SKM-1 (cell line): Measurements from ENCODE around the gene DHX16.
A peak's percentile ranks its signal among the peaks of the same experiment; 100 is the strongest.

Source experiments
- DNase-seq: peaks from one replicate; lab custom pipeline; 2025; ENCODE audit not compliant: unreplicated experiment; lab: John Stamatoyannopoulos, UW

DHX16 gene

DNA sequence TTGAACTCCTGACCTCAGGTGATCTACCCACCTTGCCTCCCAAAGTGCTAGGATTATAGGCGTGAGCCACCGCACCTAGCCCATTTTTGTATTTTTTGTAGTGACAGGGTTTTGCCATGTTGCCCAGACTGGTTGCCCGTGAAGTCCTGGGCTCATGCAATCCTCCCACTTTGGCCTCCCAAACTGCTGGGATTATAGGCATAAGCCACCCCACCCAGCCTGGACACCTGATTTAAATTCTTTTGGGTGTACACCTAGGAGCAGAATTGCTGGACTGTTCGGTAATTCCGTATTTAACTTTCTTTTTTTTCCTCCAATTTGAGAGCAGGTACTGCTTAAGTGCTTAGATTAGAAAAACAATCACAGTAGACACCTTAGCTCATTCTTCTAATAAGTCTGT, 23.6 kb upstream of the DHX16 start:
- DNase-seq = no peak

DNA sequence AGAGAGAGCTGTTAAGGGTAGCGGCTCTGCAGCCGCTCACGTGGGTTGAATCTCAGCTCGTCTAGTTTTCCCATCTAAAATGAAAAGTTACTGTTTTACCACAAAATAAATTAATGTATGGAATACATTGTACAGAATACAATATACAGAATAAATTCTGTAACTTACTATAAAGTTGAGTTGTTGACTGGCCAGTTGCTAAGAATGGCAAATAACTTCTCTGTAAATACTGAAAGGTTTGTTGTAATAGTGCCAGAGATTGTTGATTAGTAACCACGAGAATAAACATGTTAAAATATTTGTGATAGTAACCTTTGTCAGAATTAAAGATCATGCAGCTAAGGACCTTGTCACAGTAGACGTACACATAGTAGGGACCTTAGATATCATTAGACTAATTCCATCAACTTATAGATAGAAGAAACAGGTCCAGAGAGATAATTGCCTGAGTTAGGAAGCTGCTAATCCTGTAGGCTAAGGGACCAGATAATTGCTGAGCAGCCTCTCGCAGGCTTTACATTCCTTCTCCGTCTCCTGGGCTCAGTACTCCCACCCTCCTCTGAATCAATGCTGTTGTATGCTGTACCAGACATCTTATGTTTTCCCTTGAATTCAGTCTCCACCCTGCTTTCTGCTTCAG, 18.5 kb upstream of the DHX16 start:
- DNase-seq = no peak

DNA sequence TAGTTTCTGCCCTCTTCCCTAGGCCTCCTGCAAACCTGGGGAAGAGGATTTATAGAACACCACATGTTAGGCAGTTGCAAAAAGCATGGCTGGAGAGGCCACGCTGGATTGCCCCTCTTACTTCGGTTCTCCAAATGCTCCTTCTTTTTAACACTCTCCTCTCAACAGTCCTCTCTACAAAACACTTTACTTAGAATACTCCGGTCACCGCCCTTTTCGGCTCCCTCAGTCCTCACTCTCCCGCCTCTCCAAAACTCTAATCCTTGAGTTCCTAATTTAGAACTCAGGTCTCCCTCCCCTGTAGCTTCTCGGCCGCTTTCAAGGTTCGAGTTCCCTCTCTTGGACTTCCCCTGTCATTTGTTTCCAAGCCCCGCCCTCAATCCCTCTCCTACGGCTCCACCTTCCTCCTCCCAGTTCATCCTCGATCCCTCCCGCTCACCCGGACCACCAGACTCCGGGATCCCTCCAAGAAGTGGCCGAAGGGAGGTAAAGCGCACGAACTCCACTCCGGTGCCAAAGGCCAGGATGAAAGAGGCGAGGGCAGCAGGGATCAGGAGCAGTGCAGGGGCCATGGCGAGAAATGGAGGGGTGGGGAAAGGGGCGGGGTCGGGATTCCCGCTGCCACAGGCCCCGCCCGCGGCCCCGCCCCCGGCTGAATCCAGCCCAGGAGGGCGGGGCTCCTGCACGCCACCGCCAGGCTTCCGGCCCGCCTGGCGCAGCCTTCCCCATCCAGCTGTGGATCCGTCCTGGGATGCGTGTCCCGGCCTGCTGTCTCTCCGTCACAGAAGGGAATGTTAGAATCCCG, 17.8 kb upstream of the DHX16 start, which contains the start of gene NRM:
Gene NRM (minus strand): TSS at position 582 of the 805 bp plus-strand sequence. CDS start 10 bp downstream, at position 572.
- DNase-seq = peak; percentile 83

DNA sequence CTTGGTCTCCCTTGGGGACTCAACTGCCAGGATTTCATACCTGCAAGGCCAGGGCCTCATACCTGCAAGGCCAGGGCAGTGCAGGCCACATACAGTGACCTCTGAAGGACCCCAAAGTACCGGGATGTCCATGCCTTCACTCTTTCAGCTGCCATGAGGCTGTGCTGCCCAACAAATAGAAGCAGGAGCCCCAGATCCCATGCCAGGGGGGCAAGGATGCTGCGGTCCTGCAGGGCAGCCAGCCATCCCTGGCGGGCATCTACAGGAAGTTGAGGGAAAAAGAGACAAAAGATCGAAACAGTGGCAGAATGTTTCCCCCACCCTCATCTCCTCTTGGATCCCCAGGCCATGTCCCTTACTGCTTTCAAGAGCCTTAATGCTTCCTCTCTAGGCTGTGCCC, 17.2 kb upstream of the DHX16 start:
- DNase-seq = no peak

DNA sequence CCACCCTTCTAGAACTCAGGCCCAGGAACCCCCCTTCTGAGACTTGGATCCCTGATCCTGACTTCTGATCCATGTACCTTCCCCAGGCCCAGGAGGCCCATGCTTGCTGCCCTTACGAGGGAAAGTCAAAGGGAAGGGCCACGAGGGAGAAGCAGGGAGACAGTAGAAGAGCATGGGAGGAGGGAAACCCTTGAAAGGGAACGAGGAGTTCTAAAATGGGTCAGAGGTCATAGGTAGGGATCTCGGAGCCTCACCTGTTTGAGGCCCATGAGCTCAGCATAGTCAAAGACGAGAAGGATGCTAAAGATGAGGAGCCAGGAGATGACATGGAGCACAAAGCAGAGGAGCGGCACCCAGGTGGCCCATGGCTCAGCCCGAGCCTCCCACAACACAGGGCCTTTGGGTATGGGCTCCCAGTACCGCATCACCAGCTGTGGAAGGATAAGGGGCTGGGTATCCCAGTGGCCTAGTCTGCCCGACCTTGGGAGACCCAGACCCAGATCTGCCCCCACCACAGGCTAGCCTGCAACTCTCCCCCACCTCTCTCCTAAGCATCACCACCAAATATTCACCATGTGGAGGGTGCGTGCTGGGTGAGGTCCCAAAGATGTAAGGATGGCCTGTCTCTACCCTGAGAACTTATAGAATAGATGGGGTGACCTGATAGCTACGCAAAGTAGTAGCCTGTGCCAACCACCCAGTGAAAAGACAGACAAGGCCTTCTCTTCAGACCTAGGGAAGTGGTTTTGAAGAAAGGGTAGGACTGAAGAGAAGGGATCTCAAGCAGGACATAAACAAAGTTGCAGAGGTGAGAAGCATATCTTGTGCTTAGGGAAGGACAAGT, 16.4 kb upstream of the DHX16 start:
- no peak for DNase-seq

GRCh38 chr6:30688569-30688968, 15.8 kb upstream of the DHX16 start:
- no peak for DNase-seq

DNA sequence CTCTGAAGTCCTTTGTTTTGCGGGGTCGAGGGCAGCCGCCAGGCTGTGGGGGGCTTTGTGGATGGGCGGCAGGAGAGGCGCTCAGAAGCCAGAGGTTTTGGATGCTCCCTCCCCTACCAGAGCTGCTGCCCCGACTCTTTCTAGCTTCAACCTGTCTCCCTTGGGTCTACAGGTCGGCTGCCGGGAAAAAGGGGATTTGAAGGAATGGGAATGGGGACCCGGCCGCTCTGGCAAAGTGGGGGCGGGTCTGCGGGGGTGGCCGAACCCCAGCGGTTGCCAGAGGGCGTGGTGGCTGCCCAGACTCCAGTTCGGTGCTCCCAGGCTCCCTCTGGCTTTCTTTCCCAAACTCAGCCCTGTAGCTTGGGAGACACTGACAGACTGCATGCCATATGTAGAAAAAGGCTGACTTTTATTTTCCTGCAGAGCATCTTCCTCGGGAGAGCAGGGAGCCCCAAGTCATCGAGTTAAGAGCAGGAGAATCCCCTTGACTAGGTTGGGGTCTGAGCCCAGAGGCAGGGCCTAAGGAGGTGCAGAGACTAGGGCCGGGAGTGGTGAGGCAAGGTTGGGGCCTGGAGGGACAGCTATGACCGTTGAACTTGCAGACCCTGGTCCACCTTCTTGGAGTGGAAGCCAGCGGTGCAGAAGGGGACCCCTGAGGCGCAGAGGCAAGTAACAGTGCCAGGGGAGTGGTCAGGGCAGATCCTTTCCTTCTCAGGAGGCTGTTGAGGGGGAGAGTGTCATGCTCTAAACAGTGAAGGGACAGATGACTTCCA, 15.0 kb upstream of the DHX16 start:
- no peak for DNase-seq

DNA sequence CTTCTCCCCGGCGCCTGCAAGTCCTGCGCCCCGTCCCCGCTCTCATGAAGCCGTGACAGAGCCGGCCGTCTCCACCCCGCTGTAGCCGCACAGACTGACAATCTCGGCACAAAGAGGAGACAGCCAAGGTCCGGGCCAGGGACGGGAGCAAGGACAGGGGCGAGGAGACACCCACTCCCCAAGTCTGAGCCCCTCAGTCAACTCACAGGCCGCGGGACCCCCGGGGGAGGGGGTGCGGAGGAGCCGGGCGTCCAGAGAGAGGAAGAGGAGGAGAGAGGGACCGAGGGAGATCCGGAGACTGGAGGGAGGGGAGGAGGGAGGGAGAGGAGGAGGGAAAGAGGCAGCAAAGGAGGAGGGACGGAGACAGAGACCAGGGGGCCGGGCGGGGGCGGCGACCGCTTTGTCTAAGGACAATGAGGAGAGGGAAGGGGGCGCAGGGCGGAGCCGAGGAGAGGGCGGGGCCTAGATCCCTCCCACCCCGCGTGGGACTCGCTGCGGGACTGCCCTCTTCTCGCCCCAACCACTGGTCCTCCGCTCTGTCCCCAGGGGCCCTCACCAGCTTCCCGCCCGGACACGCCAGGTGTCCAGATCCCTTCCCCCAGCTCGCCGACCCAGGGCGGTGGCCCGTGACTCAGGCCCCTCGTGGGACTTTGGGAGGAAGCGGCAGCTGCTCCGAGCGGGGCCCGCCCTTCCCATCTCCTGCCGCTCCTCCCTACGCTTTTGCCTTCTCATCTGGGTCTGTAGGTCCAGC, 14.3 kb upstream of the DHX16 start:
- DNase-seq = peak; percentile 80

GRCh38 chr6:30686009-30686907, 13.5 kb upstream of the DHX16 start, which contains the start of gene PPP1R18:
TSS of gene PPP1R18 (minus strand) at chr6:30686645. CDS start at chr6:30686018, 627 bp downstream.
- no peak for DNase-seq

DNA sequence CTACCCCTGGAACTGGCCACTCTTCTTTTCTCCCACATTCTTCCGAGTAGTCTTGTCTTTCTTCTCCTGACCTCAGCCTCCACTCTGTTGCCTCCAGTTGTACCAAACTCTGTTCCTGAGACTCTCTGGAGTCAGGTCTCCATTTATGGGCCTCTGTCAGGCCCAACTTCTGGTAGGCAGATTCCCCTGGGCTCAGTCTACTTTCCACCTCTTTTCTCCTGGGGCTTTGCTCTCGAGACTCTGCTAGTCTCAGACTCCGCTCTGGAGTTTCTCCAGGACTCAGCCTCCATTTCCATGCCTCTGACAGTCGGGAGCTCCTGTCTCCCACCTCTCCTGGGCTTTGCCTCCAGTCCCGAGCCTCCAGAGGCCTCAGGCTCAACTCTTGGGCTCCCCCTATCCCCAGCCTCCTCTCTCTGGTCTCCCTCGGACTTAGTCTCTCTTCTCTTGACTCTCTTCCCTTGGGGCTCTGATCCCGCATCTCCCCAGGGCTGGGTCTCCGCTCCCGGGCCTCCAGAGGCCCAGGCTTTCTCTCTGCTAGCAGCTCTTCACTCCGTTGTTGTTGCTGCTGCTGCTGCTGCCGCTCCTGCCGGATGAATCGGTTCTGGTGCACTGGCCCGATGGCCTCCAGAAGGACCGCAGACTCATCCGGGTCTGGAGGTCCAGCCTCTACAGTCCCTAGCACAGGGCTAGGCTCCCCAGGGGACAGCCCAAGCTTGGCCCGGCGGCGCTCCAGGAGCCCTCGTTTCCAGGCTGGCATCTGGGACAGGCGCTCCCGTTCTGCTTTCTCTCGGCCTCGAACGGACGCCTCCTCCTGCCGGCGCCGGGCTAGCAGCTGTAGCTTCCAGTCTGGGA, 12.6 kb upstream of the DHX16 start:
- no peak for DNase-seq

DNA sequence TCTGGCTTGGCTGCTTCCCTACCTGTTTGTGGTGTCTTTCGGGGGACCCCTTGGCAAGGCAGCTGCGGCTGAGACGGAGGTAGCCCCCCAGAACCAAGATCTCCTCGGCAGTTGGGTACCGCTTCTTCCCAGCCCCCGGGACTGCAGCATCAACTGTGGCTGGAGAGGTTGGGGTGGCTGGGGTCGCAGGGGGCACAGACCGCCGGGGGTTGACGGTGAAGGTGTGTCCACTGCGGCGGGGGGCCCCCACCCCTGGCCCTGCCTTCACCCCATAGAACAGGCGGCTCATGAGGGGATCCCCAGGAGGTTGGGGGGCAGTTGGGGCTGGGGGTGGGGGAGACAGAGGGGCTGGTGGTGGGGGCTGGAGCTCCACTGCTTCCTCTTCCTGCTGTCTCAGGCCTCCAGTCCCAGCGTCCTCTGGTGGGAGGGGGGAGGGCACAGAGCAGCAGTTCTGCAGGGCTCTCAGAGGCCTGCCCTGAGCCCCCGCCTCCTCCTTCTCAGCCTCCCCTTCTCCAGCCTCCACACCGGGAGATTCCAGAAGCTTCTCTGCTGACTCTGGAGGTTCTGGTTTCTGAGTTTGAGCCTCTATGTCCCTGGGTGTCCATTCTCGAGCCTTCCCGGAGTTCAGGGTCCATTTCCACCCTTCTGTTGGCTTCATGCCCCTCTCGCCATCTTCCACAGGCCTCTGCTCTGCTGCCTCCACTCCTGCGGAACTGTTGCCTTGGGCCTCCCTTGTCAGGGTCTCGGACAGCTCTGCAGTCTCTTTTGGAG, 11.8 kb upstream of the DHX16 start:
- DNase-seq = peak; percentile 47

GRCh38 chr6:30683980-30684338, 11.2 kb upstream of the DHX16 start:
- DNase-seq = no peak

DNA sequence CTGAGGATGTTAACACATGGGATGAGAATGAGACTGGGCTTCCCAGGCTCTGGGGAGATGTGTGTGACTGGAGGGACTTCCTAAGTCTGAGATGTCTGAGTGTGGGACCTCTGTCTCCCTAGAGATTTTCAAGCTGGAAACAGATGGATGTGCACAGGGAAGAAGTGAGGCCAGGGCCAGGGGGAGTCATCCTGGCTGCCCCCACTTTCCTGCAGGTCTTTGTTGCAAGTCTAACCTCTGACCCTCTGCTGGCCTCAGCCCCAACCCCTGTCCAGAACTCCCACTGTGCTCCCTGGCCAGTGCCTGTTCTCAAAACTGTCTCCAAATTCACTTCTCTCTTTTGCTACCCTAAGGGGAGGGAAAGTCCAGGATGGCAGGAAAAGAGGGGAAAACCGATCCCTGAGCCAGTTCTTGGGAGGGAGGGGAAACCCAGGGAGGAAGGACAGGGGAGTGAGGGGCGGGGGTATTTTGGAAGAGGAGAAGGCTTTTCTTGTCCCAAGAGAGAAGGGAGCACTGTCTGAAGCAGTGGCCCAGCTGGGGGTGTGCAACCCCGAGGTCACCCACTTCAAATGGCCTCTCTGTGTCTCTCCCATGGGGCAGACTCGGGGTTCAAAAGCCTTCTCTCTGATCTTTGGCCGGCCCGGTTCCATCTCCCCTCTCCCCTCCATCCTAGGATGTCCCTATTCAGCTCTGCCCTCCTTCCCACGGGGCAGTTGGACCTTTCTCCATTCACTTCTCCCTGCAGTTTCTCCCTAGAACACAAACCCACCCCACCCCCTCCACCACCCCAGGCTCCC, 10.6 kb upstream of the DHX16 start:
- DNase-seq = no peak

DNA sequence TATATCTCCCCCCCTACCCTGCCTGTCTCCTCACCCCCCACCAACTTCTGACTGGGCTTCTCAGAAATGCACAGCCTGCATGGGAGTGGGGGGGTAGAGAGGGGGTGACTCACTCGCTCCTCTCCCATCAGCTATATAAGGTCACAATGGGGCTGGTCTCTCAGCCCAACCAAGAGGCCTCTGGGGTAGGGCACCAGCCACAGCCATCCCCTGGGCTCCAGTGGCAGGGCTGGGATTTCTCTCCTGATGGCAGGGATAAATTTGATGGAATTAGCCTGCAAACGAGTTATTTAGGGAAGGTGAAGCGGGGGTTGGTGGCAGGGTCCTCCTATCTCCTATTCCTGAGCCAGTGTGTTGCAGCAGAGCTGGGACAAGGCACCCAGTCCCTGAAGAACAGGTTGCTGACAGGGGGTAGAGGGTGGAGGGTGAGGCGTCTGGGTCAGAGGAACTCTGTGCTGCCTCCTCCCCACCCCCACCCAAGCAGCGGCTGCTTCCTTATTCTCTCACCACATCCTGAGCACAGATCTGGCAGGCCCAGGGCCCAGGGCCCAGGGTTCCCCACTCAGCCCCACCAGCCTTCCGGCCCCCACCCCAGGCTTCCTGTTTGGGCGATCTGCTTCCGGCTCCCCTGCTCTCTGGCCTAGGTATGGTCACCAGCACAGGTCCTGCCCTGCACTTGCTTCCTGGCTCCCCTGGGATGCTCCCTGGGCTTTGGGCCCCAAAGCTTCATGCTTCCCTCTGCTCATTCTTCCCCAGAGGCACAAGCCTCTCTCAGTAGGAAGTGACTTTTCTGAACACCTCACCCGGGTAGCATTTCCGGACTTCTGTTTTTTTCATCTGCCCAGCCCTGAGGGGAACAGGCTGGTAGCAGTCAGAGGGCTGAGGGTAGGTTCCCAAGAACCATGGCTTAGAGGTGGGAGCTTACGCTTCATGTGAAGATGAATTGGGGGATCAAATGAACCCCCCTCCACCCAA, 9.6 kb upstream of the DHX16 start:
- DNase-seq = peak; percentile 95

DNA sequence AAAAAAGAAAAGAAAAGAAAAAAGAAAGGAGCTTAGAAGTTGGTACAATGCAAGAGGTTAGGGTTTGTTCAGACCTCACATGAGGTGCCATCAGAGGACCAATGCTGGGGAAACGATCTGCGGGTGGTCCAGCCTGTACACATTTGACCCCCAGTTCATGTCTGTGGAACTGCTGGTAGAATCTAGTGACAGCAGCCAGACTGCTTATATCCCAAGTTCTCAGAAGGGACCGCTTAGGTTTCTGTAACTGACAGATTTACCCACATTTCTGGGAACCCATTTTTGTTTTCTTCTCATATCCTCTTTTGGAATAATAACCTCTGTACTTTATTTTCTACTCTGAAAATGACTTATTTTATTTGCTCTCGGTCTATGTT, 8.9 kb upstream of the DHX16 start:
- no peak for DNase-seq
